Stimulated activated CD4-positive, alpha-beta T cell treated with anti-CD3 and anti-CD28 coated beads, Interleukin-4, amount 100 ng/mL, for 4 hours (primary cell): Measurements from ENCODE around the gene SGSM2.

Source experiments
- DNase-seq, 2 experiments: peaks; one replicate each; pipeline ENCODE4 v3.0.0-alpha.2; 2020

SGSM2 gene

DNA sequence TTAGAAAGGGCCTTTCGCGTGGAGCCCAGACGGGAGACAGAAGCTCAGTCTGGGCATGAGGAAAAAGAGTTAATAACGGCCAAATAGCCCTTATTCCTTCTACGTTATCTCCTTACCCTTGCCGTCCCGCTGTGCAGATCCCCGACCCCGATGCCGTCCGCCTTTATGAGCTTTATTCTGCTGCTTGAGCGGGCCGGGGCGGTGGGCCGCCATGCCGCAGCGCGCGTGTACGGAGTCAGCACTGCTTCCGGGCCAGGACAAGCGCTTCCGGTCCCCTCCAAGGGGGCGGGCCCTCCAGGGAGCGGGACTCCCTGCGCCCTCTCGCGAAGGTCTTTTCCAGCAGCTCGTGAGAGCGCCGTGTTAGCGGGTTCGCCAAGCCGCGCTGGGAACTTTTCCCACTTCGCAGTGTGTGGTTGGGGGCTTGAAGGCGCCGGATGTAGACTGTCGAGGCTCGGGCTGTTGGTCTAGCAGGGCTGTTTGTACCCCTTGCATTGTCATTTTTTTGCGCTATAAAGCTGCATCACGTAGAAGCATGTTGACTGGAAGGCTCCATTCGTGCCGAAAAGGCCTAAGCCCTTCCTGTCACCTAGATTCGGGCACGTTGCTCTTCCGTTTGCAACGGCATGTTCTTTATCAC lies 968 bp upstream of the SGSM2 start, which contains the start of gene TSR1:
TSS of gene TSR1 (minus strand) at position 243 of the 637 bp plus-strand sequence. CDS start at position 213, 30 bp downstream.
- peak; percentile 87 to 90 for DNase-seq

DNA sequence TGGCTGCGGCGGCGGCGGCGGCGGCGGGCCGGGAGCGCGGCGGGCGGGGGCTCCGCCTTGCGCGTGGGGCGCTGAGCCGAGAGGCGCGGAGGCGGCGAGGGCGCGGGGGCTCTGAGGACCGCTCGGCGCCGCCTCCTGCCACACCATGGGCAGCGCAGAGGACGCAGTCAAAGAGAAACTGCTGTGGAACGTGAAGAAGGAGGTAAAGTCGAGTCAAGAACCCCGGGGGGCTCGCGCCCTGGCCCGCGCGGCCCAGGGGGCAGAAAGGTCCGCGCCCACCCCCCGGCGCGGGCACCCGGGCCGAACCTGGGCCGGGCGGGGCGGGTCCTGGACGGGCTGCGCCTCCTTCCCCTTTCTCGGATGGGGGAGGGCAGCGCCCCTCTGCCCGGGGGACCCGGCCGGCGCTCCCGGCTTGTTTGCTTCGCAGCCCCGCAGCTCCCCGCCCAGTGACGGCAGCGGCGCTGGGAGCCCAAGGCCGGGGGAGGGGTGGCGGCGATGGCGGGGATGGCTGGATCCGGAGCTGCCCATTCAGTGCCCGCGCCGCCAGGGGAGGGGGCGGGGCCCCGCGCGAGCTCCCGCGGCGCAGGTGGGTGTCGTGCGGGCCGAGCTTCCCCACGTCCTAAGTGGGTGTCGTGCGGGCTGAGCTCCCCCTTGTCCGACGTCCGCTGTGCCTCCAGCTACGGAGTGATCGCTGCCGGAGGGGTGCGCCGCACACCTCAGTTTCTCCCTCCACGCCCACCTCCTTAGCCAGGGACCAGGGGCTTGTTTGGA lies 428 bp downstream of the SGSM2 start:
- peak; percentile 27 to 46 for DNase-seq

DNA sequence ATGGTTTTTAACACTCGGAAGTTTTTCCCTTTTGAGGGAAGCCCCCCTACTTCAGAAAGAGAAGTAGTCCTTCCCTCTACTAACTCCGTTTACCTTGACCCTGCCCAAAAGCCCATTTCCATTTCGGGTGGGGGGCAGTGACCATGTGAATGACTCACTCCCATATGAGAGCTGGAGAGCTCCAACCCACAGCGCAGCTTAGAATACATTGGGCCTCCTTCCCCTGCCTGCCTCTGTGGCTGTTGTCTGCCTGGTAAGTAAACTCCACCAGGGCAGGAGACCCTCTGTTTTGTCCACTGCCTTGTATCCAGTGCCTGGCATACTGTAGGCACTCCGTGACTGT lies 985 bp downstream of the SGSM2 start:
- DNase-seq, result peak in 1 of 2 experiments; percentile 4

- DNase-seq, result peak in 1 of 2 experiments; percentile 21
These were observed 6.1 kb downstream of the SGSM2 start for GRCh38 chr17:2343421-2343820.

GRCh38 chr17:2344528-2344927 lies 7.2 kb downstream of the SGSM2 start:
- no peak for DNase-seq

DNA sequence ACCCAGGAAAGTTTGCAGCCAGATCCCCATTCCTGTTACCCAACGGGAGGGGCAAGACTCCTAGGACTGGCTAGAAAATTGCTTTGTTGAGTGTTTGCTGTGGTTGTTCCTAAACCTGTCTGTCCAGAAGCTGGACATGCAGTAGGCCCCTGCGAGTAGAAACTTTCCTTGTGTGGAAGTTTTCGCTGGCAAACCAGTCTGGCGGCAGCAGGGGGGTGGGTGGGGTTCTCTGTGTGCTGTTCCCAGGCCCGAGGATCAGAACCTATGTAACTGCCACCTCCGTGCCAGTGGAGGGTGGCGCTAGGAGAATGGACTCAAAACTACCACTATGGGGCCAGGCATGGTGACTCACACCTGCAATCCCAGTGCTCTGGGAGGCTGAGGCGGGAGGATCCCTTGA lies 9.2 kb downstream of the SGSM2 start:
- DNase-seq, result no peak

GRCh38 chr17:2347805-2348685 lies 10.7 kb downstream of the SGSM2 start:
- DNase-seq, result no peak

DNA sequence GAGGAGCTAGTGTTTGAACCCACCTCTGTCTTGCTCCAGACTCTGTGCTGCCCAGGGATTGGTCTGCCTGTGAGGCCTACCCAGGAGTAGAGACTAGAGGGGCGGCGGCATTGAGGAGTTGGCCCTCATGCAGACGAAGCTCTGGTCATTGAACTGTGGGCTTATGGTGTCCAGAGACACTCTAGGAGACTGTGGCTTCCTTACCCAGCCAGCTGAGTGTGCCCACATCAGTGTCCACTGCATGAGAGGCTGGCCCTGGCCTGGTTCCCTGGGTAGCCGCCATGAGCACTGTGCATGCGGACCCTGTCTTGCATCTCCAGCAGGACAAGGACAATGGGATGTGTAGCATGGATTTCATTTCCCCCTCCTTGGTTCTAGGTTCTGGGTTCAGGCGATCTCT lies 14.0 kb downstream of the SGSM2 start:
- no peak for DNase-seq

DNA sequence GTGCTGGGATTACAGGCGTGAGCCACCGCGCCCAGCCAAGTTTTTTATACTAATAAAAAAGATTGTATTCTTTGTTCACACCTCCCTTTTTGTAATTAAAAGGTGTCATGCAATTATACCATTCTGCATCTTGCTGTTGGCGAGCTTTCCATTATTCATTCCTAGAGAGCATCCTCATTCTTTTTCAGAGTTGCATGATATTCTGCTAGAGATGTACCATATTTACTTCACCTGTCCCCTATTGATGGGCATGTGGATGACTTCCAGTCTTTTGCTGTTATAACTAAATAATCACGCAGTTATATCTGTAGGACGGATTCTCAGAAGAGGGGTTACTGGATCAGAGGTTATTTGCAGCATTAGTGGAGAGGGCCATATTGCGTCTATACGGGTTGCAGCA lies 17.0 kb downstream of the SGSM2 start:
- DNase-seq, result no peak

- DNase-seq, result no peak
These were observed 19.9 kb downstream of the SGSM2 start for GRCh38 chr17:2357237-2357636.

DNA sequence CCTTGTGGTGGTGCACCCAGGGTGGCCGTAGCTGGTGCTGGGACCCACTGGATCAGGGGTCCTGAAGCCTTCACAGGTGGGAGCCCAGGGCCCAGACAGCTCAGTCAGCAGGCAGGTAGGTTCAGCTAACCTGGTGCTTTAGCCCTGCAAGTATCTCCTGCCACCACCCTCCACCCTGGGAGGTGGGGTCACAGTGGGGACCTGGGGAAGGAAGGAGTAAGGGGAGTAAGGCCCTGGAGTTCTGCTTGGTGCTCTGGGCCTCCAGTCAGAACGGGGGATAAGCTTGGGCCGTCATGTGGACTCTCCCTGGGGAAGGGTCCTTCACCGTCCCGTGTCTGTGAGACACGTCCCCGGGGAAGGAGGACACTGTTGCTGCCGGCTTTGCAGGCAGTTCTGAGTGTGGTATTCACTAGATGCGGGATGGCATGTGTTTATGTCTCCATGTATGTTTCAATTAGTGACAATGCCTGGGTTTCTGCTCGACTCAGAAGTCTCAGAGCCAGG lies 20.7 kb downstream of the SGSM2 start:
- no peak for DNase-seq

DNA sequence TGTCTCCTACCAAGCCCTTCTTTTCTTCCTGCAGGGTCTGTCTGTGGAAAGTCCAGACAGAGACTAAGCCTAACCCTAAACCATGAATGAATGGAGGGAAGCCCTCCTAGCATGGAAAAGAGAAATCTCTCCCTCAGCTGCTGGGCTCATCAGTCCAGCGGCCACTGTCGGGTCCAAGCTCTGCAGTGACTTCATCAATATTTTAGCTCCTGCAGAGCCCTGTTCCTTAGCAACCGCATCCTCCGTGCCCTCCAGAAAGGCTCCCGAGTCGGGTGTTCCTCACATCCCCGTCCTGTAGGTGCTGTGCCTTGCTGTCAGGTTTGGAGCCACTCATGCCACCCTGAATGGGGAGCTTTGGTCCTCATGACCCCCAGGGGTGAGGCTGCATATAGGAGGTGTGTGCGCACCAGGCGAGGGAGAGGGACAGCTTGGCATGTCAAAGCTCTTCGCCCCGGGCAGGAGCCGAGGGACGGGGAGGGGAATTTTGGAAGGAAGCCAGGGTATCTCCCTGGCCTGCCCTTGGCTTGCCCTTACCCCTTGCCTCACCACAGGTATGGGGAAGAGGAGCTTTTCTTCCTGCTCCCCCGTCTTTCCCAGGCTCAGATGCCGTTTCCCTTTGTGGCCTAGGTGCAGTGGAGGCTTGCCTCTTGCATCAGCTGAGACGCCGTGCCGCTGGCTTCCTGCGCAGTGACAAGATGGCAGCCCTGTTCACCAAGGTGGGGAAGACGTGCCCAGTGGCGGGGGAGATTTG lies 23.9 kb downstream of the SGSM2 start:
- DNase-seq, result no peak

GRCh38 chr17:2362016-2362415 lies 24.7 kb downstream of the SGSM2 start:
- no peak for DNase-seq

- no peak for DNase-seq
These were observed 25.1 kb downstream of the SGSM2 start for GRCh38 chr17:2362416-2362815.

- no peak for DNase-seq
These were observed 25.6 kb downstream of the SGSM2 start for GRCh38 chr17:2362881-2363280.

DNA sequence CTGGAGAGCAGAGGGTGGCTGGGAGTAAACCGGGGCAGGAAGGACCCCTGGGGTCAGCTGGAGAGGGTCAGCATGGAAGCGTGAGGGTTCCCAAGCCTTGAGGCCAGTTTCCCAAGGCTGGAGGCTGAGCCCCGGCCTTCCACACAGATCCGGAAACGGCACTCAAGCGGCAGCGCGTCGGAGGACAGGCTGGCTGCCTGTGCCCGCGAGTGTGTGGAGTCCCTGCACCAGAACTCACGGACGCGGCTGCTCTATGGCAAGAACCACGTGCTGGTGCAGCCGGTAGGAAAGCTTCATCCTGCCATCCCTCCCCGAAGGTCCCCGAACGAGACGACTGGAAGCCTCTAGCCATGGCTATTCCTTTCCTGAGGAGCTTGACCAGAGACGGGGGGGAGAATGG lies 26.0 kb downstream of the SGSM2 start:
- DNase-seq, result no peak

DNA sequence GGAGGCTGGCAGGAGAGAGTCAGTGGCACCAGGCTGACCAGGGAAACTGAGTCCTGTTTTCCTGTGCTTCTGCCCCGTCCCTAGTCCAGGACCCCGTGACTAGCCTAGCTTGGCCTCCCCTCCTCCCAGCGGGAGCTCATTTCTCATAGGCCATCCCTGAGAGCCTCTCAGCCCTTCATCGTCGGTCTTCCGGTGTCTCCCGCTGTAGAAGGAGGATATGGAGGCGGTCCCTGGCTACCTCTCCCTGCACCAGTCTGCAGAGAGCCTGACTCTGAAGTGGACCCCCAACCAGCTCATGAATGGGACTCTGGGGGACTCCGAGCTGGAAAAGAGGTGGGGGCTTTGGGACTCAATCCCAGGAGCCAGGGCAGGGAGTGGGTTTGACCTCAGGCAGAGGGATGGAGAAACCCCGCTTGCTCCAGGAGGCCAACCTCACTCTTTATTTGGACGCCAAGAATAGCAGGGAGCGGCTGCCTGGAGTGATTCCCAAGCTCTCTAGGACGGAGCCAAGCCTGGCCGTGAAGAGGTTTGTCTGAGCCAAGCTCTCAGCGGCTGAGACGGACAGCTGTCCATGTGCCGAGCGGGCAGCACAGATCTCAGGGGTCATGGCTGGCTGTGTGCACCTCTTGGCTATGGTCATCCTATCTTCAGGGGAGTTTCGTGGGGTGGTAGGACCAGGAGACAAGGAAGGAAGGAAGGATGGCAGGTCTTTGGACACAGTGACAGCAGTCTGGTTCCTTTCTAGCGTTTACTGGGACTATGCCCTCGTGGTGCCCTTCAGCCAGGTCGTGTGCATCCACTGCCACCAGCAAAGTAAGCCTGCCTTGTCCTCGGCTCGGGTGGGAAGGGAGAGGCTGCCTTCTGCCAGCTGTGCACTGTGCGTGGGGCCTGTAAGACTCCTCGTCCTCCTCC lies 26.8 kb downstream of the SGSM2 start:
- no peak for DNase-seq

DNA sequence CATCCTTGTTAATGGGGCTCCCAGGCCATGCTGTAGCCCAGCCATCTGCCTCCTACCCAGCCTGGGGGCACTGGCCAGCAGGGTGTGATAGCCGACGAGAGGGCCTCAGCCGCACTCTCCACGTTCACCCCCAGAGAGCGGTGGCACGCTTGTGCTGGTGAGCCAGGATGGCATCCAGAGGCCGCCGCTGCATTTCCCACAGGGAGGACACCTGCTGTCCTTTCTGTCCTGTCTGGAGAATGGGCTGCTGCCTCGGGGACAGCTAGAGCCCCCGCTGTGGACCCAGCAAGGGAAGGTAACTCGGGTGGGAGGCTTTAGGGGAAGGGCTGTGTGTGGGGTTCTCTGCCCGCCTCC lies 27.4 kb downstream of the SGSM2 start:
- no peak for DNase-seq

DNA sequence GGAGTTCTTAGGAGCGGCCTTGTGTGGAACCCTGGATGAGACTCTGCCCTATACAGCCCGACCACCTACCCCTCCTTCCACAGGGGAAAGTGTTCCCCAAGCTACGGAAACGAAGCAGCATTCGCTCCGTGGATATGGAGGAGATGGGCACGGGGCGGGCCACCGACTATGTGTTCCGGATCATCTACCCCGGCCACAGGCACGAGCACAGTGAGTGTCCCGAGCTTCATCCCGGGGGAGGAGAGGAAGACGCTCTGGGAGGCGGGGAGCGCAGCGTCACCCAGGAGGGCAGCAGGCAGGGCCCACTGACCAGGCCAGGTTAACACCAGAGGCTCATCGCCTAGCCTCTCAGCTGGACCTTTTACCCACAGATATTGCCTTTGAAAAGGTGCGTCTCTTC lies 27.8 kb downstream of the SGSM2 start:
- DNase-seq, result no peak

DNA sequence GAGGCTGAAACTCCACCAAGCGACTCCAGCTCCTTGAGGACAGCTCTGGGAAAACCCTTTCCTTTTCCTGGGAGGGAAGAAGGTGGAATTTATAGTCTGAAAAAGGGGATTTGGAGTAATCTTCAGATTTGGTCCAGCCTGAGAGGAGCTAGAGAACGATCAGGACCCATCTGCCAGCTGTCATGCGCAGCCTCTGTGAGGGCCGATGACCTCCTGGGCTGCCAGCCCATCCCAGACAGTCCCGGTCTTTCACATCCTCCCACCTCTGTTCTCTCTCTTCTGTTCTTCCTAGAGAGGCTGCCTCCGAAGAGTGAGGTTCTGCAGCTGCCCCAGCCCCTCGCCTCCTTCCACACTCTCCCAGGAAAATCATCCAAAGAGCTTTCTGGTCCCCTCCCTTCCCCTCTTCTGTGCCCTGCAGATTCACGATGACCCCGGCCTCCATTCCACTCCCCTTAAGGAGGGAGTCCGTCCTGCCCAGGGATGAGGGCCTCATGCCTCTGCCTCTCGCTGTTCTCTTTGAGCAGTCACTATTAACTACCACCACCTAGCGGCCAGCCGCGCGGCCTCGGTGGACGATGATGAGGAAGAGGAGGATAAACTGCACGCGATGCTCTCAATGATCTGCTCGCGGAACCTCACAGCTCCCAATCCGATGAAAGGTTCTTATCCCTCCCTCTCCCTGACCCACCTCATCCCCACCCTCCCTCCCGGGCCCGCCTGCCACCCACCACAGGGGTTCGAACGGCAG lies 29.6 kb downstream of the SGSM2 start:
- DNase-seq, result no peak

DNA sequence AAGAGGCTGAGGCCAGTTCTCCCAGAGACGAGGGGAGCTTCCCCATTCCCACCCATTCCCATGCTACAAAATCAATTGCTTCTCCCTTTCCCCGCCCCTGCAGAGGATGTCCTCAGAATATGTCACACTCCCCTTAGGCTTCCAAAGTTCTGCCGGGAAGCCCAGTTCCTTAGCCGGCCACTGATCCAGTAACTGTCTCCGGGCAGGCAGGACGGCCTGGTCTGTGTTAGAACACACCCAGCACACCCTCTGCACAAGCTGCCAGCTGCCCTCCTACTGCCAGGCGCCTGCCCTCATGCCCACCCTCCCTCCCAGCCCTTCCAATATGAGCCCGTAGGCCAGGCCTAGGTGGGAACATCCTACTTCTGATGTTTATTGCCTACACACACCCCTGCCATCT lies 31.1 kb downstream of the SGSM2 start:
- no peak for DNase-seq
